Astrocyte of the spinal cord (primary cell): Measurements from ENCODE around the gene MYB.

Experiments used
- DNase-seq: peaks from one replicate; pipeline ENCODE4 v3.0.0; 2011; ENCODE audit warnings: low read depth, low spot score
- H3K4me3 ChIP-seq: 2 replicates; pipeline ENCODE4 v1.5.1; 2011; ENCODE audit warnings: low read depth, mild to moderate bottlenecking, low read length, moderate library complexity
- CTCF ChIP-seq: IDR thresholded peaks from 2 replicates; pipeline ENCODE4 v1.5.1; 2012; ENCODE audit warnings: low read depth, mild to moderate bottlenecking, low read length, inconsistent platforms
- in situ Hi-C: cut with HindIII; loops from 2 replicates; pipeline ENCODE4 v1.10.0; 2017; ENCODE audit warnings: low sequenced_read_pairs

MYB gene

GRCh38 chr6:135227349-135227748 lies 46.2 kb downstream of the MYB start:
- no peak for TF ChIP-seq CTCF
- no peak for DNase-seq
- in situ Hi-C loops: no loop called here
- H3K4me3 ChIP-seq: no peak overlapping the region

GRCh38 chr6:135227758-135228157 lies 46.6 kb downstream of the MYB start:
- H3K4me3 ChIP-seq: no peak overlapping the region
- no peak for TF ChIP-seq CTCF
- DNase-seq: no peak
- in situ Hi-C loops: no loop called here

GRCh38 chr6:135228486-135228885 lies 47.4 kb downstream of the MYB start:
- in situ Hi-C loops: no loop called here

GRCh38 chr6:135229996-135230395 lies 48.9 kb downstream of the MYB start:
- no peak for TF ChIP-seq CTCF
- DNase-seq: no peak
- in situ Hi-C loops: no loop called here
- no peak overlapping the region for H3K4me3 ChIP-seq

More at GRCh38 chr6:135228486-135228885, 47.4 kb downstream of the MYB start:
- no peak overlapping the region for H3K4me3 ChIP-seq
- TF ChIP-seq CTCF: no peak
- no peak for DNase-seq

- peak; percentile 9 for DNase-seq
- in situ Hi-C loops: no loop called here
These were observed 49.8 kb downstream of the MYB start for GRCh38 chr6:135230711-135231468.

GRCh38 chr6:135231469-135231844 lies 50.3 kb downstream of the MYB start:
- DNase-seq: peak; percentile 8
- no peak for TF ChIP-seq CTCF
- in situ Hi-C loops: no loop called here
- no peak overlapping the region for H3K4me3 ChIP-seq

More at GRCh38 chr6:135230711-135231468, 49.8 kb downstream of the MYB start:
- H3K4me3 ChIP-seq: no peak overlapping the region
- TF ChIP-seq CTCF: no peak
